Cardiac fibroblast (primary cell): ENCODE data around the gene ABHD2.

Experiments
- DNase-seq, 2 donors: peaks; one replicate each; pipeline versions ENCODE4 v3.0.0 to v3.0.0-alpha.2; 2010; ENCODE audit warnings: low read depth in 2 of 2
- H3K4me3 ChIP-seq, 2 donors: replicated peaks in 1 of 2; 1 replicate in 1 of 2; 2 replicates in 1 of 2; pipeline ENCODE4 v1.5.1; 2011; ENCODE audit warnings: low read depth in 2 of 2, low read length in 2 of 2, mild to moderate bottlenecking in 2 of 2, moderate library complexity in 1 of 2
- CTCF ChIP-seq: IDR thresholded peaks from one replicate; pipeline ENCODE4 v1.5.1; 2011; ENCODE audit warnings: low read depth, mild to moderate bottlenecking, low read length, inconsistent platforms

Gene ABHD2

DNA sequence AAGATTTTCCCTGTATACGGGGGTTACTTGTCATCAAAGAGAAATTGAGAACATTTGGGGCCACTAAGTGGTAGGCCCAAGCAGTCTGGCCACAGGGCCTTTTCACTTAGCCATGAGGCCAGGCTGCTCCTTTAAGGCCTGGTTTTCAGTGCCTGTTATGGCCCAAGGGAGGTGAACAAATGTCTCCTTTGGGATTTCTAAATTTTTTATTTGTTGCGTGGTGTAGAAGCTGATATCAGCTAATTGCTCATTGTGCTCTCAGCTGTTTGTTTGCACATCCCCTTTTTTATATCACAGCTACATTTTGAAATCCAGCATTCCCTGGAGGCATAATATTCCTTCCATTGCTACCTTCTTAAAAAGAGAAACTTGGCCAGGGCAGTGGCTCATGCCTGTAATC, 84.7 kb downstream of the ABHD2 start:
- no peak for TF ChIP-seq CTCF
- DNase-seq, result no peak
- H3K4me3 ChIP-seq, result no peak overlapping the region

GRCh38 chr15:89174476-89174875, 86.2 kb downstream of the ABHD2 start:
- DNase-seq, result peak; percentile 45 to 64
- no peak for TF ChIP-seq CTCF

GRCh38 chr15:89175617-89176191, 87.4 kb downstream of the ABHD2 start:
- no peak for TF ChIP-seq CTCF

More at GRCh38 chr15:89174476-89174875, 86.2 kb downstream of the ABHD2 start:
- no peak overlapping the region for H3K4me3 ChIP-seq

GRCh38 chr15:89177116-89177515, 88.9 kb downstream of the ABHD2 start:
- no peak for TF ChIP-seq CTCF
- DNase-seq, result no peak
- H3K4me3 ChIP-seq, result no peak overlapping the region

More at GRCh38 chr15:89175617-89176191, 87.4 kb downstream of the ABHD2 start:
- no peak for DNase-seq
- no peak overlapping the region for H3K4me3 ChIP-seq

DNA sequence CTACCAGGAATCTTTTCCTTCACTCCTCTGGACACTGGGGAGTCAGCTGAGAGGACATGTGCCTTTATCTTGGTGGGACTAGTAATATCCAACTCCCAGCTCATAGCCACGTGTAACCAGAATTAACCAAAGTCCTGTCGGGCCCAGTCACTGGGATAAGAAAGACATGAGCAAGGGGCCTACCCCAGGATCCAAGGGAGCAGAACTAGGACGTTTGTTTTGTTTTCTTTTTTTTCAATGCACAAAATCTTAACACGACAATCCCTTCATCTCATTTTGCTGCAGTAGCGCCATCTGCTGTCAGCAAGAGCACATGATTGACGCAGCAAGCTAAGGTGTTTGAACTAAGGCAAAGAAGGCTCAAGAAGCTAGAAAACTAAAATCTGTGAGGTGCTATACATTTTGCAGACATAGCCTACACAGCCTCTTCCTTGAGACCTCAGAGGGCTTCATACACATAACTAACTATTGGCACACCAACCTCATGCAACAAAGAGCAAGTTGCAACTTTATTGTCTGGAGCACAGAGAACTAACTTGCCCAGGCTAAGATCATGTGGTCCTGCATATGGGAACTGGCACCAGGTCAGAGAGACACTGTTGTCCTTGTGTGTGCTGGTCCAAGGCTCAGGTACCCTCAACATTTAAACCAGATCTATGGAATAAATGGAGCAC, 89.5 kb downstream of the ABHD2 start:
- TF ChIP-seq CTCF, result peak; percentile 86

GRCh38 chr15:89178307-89178977, 90.2 kb downstream of the ABHD2 start:
- no peak overlapping the region for H3K4me3 ChIP-seq
- DNase-seq, result no peak
- no peak for TF ChIP-seq CTCF

More for the DNA sequence above, 89.5 kb downstream of the ABHD2 start:
- DNase-seq, result peak; percentile 86 to 89
- no peak overlapping the region for H3K4me3 ChIP-seq
